Right renal pelvis (tissue), 4 donors: ENCODE results near the gene POLA1. TPM values are rescaled to one million over a fixed set of nuclear protein-coding genes. Genes with fewer than 3 reads are reported as not detected.
"Not testable (repeated sequence)": the region's sequence is repeated elsewhere in the genome, so short reads cannot be mapped to it uniquely, and the experiment has no call there.

ENCODE experiments used
- DNase-seq, 4 donors: peaks; one replicate each; pipeline ENCODE4 v3.0.0-alpha.2; 2013; ENCODE audit warnings: low read depth in 4 of 4, low spot score in 3 of 4, missing footprints in 1 of 4
- polyA plus RNA-seq, 4 donors: library from polyadenylated mRNA; unstranded; fragments of 120-200 nt; gene quantifications; one replicate each; pipeline ENCODE4 v1.2.1, GENCODE V29; 2013; ENCODE audit not compliant: insufficient read length in 4 of 4

The POLA1 gene, protein sequence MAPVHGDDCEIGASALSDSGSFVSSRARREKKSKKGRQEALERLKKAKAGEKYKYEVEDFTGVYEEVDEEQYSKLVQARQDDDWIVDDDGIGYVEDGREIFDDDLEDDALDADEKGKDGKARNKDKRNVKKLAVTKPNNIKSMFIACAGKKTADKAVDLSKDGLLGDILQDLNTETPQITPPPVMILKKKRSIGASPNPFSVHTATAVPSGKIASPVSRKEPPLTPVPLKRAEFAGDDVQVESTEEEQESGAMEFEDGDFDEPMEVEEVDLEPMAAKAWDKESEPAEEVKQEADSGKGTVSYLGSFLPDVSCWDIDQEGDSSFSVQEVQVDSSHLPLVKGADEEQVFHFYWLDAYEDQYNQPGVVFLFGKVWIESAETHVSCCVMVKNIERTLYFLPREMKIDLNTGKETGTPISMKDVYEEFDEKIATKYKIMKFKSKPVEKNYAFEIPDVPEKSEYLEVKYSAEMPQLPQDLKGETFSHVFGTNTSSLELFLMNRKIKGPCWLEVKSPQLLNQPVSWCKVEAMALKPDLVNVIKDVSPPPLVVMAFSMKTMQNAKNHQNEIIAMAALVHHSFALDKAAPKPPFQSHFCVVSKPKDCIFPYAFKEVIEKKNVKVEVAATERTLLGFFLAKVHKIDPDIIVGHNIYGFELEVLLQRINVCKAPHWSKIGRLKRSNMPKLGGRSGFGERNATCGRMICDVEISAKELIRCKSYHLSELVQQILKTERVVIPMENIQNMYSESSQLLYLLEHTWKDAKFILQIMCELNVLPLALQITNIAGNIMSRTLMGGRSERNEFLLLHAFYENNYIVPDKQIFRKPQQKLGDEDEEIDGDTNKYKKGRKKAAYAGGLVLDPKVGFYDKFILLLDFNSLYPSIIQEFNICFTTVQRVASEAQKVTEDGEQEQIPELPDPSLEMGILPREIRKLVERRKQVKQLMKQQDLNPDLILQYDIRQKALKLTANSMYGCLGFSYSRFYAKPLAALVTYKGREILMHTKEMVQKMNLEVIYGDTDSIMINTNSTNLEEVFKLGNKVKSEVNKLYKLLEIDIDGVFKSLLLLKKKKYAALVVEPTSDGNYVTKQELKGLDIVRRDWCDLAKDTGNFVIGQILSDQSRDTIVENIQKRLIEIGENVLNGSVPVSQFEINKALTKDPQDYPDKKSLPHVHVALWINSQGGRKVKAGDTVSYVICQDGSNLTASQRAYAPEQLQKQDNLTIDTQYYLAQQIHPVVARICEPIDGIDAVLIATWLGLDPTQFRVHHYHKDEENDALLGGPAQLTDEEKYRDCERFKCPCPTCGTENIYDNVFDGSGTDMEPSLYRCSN (N-terminal part only)
- 10 to 100 TPM; 15.4 to 18.9 (median 18.4) TPM for polyA plus RNA-seq

GRCh38 chrX:24693453-24694202 is at the start of gene POLA1:
Gene POLA1, plus strand, starts transcription at chrX:24693918. Its CDS starts 44 bp downstream, at chrX:24693962.
- peak; percentile 82 to 90 (median 86) for DNase-seq

DNA sequence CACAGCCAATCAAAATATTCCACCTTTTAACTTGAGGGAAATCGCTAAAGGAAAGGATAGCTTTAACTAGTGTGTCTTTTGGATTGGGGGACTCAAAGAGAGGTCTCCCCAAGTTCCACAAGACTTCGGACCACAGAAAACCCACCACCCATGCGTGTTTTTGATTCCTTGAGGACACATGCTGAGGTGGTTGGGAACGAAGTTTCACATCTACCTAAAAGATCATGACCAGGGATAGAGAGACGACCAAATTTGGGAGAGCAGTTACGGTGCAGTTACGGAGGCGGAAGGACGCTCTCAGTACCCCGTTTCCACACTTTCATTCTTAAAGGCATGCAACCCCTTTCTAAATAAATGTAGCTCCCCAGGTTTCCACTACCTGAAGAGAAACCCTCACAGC is 47.7 kb upstream of the POLA1 start:
- DNase-seq, result no peak

- DNase-seq, result peak in 1 of 4 donors; percentile 16
Measured at GRCh38 chrX:24646745-24647182, 47.0 kb upstream of the POLA1 start.

DNA sequence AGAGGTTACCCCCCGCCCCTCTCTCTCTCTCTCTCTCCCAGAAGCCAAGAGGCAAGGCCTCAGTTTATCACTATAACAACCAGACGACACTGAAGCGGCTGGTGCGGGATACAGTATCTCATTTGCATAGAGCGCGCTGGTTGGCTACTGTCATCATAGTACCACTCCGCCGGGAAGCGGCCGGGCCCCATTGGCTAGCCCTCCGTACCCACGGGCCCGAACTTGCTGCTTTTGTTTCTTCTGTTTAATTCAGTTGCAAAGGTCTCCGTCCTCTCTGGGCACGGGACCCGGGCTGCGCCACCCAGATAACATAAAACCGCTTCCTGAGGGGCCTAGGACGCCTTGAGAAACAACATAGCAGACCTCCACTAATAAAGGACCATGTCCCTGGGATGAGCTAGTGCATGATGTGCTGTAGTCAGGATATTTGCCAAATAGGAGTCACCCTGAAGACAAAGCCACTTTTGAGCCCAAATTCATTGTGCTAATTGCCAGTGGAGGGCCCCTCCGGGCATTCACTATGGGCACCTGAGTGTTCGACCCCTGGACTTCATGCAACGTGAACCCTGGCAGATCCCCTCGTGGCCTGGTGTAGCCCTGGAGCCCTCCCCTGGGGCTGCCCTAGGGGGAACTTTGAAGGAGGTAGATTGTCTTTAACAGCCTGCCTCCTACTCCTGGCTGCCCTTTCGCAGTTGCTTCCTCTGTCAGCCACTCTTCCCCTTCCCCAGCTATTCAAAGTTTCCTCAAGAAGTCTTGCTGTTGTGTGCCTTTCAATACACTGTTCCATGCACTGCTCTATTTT is 46.3 kb upstream of the POLA1 start, which contains the start of gene PCYT1B:
PCYT1B (minus strand) TSS at position 91 of the 802 bp plus-strand sequence. CDS start 242 bp downstream, outside the sequence.
- DNase-seq, result peak; percentile 32 to 62 (median 42)

DNA sequence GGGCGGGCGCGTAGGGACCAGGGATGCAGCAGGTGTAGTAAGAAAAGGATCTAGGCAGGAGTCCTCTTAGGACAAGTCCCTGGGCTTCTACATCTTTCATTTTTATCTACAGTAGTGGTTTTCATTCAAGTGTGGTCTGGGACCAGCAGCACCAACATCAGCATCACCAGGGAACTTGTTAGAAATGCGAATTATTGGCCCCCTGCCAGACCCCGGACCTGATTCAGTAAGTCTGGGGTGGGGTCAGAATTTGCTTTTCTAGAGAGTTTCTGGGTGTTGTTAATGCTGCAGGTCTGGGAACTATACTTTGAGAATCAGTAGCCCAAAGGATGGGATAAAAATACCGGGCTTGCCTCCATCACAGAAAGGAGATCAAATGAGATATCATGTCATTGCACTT is 45.2 kb upstream of the POLA1 start:
- DNase-seq, result no peak

DNA sequence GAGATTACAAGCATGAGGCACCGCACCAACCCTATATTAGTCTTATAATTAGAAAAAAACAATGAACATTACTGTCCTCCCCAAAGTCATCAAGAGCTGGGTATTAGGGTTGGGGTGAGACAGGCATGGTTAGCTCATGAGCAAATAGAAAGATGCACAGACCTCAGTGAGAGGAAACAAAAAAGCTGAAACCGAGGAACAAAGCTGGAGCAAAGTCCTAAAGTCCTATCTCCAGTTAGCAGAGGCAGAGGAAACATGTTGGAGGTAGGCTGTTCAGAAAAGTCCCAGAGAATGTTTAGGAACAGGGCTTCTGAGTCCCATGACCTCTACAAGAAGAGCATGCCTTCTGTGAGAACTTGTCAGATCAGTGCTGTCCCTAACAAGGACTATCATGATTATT is 41.9 kb upstream of the POLA1 start:
- DNase-seq, result no peak

- DNase-seq, result not testable (repeated sequence)
Measured at GRCh38 chrX:24655679-24656078, 38.0 kb upstream of the POLA1 start.

DNA sequence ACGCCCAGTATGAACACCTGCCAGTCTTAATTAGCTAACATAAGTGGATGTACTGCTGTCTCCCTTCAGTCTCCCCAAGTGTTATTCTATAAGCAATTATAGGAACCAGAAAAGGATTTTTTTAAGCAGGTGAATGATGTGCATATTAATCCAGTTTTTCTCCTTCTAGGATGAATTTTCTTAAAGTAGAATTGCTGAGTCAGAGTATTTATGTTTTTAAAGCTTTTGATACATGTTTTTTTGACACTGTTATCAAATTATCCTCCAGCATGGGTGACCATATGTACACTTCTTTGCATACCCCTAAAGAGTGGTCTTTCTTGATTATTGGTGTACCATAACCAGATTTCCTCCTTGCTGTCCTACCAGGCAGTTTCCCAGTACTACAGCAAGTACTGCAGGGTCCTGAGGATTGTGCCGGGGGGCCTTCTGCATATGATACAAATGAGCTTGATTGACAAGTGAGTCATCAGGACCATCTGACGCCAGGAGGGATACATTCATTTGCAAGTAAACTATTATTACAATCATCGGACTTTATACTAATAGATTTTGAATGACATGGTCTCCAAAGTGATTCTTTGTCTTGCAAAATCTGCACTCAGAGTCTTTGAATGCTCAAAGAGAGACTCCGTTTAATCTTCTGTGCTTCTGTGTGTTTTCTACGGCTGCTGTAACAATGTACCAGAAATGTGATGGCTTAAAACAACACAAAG is 35.9 kb upstream of the POLA1 start:
- no peak for DNase-seq

GRCh38 chrX:24658421-24658820 is 35.3 kb upstream of the POLA1 start:
- no peak for DNase-seq

DNA sequence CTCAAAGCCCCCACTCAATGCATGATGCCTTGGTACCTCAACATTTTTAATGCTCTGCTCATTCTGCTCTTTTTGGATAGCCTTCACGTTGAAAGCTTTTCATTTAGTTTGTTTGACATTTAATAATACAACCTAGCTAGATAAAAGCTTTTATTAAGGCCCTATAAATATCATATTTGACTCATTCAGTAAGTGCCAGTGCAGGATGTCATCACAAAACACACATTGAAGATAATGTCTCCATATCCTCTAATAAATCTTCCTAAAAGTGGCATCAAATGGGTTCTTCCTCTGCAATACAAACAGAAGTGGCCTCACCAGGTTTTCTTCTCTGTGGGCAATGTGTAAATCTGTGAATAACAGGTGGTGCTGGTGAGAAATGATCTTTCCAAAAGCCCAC is 34.6 kb upstream of the POLA1 start:
- DNase-seq, result no peak

GRCh38 chrX:24659646-24660045 is 34.1 kb upstream of the POLA1 start:
- DNase-seq, result no peak

DNA sequence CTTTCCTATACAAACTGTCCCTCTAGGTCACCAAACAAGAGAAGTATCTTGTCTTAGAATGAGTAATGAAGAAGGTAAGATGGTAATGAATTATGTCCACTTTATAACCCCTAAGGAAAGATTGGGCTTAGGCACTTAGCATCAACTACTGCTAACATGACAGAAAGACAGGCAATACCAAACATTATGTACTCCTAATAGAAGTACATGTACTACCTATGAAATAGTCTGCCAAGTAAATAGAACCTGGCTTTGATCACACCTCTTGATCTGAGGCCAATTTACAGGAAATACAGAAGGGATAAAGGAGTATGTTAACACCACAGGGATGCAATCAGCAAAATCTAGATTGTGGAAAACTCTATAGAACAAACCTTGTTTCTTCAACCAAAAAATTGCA is 32.4 kb upstream of the POLA1 start:
- no peak for DNase-seq

GRCh38 chrX:24662352-24662751 is 31.4 kb upstream of the POLA1 start:
- DNase-seq, result no peak

GRCh38 chrX:24668111-24668510 is 25.6 kb upstream of the POLA1 start:
- no peak for DNase-seq

GRCh38 chrX:24672701-24673190 is 21.0 kb upstream of the POLA1 start:
- no peak for DNase-seq

- no peak for DNase-seq
Measured at GRCh38 chrX:24673424-24673823, 20.3 kb upstream of the POLA1 start.

GRCh38 chrX:24676403-24677024 is 17.2 kb upstream of the POLA1 start:
- DNase-seq, result no peak
